ENCODE results near the gene MFAP5.
"Not testable (repeated sequence)": the region's sequence is repeated elsewhere in the genome, so short reads cannot be mapped to it uniquely, and the experiment has no call there.

MFAP5 gene

DNA sequence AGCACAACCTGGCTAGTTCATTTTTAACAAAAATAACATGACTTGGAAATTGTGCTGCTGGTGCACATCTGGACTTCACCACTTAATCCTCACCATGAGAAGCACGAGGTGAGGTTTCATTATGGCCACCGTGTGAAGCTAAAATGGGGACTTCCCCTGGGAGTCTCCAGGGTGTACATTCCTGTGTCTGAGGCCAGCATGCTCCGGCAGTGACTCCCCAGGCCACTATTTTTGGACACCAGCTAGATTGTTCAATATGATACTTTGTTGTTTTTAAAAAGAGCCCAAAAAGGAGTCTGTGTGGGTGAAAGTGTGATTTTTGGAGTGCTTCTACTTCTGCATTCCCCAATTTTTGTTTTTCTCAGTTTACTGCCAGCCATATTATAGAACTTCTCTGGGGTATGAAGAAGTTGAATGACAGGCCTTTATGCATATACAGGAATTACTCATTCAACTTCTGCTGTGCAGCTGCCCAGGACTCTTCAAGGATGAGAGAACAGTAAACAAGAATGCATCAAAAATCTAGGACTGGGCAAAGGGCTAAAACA is 33.1 kb downstream of the MFAP5 start:
- peak; percentile 77 for DNase-seq (ENCODE audit: low read depth)

DNA sequence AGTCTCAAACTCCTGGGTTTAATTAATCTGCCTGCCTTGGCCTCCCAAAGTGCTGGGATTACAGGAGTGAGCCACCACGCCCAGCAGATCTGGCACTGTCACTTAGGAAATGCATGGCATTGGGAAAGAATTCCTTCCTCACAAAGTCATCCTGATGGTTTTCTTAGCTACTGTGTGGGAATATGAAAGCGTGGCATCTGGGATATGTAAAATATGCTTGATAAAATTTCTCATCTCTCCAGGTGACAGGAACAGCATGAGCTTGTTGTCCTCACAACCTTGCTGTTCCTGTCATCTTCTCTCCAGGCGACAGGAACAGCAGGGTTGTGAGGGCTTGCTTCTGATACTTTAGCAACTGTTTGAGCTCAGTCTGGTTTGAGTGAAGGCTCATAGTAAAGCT is 33.9 kb downstream of the MFAP5 start:
- peak; percentile 55 for DNase-seq (ENCODE audit: low read depth)

DNA sequence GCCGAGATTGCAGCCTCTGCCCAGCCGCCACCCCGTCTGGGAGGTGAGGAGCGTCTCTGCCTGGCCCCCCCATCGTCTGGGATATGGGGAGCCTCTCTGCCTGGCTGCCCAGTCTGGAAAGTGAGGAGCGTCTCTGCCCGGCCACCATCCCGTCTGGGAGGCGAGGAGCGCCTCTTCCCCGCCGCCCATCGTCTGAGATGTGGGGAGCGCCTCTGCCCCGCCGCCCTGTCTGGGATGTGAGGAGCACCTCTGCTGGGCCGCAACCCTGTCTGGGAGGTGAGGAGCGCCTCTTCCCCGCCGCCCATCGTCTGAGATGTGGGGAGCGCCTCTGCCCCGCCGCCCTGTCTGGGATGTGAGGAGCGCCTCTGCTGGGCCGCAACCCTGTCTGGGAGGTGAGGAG is 37.9 kb downstream of the MFAP5 start:
- DNase-seq (ENCODE audit: low read depth) = not testable (repeated sequence)

DNA sequence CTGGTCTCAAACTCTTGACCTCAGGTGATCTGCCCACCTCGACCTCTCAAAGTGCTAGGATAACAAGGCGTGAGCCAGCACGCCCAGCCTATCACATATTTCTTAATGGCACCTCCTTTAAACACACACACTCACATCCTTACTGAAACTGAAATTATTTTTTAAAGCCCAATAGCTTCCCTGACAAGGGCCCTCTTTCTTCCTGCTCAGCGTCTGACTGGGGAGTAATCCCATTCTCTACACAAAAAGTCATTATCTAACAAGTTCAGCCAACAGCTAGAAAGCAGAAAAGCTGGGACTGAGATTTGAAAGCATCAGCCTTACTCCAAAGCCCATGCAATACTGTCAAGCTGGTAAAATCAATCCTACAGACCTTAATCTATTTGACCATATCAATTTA is 40.0 kb downstream of the MFAP5 start:
- no peak for DNase-seq (ENCODE audit: low read depth)

DNA sequence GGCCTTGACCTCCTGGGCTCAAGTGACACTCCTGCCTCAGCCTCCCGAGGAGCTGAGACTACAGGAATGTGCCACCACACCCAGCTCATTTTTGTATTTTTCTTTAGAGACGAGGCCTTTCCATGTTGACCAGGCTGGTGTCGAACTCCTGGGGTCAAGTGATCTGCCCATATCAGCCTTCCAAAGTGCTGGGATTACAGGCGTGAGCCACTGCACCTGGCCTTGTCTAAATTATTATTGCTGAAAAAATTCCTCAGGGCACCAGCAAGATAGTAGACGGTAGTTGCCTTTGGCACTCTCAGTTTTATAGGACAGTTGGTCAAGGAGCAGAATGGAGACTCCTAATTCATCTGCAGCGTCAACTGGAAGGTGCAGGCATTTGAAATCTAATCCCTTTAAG is 47.4 kb downstream of the MFAP5 start:
- no peak for DNase-seq (ENCODE audit: low read depth)

DNA sequence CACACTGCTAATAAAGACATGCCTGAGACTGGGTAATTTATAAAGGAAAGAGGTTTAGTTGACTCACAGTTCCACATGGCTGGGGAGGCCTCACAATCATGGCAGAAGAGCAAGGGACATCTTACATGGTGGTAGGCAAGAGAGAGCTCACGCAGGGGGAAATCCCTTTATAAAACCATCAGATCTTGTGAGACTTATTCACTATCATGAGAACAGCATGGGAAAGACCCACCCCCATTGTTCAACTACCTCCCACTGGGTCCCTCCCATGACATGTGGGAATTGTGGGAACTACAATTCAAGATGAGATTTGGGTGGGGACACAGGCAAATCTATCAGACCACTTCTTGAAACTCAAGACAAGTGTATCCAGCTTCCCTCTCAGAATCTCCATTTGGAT is 48.7 kb downstream of the MFAP5 start:
- not testable (repeated sequence) for DNase-seq (ENCODE audit: low read depth)

DNA sequence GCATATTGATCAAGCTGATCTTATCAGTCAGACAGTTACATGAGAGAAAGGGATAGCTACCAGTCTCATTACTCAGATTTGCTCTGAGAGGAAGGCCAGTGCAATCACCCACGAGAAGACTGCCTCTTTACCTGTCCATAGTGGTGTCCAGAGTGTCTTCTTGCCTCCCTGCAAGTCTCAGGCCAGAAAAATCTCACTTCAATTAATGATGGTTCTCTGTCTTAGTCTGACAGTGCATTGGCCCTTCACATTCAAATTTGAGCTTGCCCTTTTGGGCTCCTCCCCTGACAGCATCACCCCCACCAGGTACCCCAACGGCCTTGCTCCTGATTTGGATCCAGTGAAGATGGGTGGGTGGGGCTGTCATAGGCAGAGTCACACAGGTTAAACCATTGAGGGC is 50.0 kb downstream of the MFAP5 start, which contains the start of gene AICDA:
Gene AICDA, minus strand, starts transcription at position 231 of the 400 bp plus-strand sequence. Its CDS starts 92 bp downstream, at position 139.
- DNase-seq (ENCODE audit: low read depth) = no peak

DNA sequence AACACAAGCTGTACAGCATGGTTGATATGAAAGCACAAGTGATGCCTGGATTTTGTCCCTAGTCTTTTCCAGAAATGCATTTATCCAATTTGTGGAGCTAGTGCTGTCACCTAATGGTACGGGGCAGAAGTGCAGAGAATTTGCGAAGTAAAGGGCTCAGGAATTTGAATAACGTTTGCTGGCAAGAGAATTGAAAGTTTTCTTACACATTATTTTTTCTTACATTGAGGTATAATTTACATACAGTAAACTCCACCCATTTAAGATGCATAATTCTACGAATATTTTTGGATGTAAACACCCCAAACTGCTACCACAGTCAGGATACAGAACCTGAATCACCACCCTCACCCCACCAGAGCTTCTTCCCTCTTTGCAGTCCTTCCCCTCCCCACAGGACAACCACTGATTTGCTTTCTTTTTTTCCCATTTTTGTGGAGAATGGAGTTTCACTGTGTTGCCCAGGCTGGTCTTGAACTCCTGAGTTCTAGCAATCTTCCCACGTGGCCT is 53.5 kb downstream of the MFAP5 start:
- DNase-seq (ENCODE audit: low read depth) = peak; percentile 49

DNA sequence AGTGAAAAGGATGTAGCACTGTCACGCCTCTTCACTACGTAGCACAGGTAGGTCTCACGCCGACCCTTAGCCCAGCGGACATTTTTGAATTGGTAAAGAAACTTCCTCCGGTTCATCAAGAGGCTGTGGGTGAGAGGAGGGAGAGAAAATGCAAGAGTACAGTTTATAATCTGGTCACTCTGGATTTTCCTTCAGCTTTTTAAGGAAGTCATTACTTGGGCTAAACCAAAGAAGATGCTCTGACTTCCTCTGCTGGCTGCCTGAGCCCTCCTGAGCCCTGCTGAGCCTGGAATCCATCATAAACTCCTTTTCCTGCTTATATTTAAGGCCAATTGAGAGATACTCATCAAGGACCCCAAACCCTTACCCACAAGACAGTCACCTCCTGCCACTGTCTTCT is 55.7 kb downstream of the MFAP5 start:
- DNase-seq (ENCODE audit: low read depth) = no peak

DNA sequence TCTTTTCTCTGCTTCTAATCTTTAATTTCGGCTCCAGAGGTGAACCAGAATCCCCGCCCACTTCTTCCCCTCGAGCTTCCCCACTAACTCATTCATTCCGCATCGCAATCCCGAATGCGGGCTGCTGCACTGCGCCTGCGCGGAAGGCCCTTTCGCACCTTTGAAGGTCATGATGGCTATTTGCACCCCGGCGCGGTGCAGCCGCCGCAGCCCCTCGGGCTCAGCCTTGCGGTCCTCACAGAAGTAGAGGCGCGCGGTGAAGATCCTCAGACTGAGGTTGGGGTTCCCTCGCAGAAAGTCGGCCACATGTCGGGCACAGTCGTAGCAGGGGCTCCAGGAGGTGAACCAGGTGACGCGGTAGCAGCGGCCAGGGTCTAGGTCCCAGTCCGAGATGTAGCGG is 57.6 kb downstream of the MFAP5 start:
- DNase-seq (ENCODE audit: low read depth) = no peak

DNA sequence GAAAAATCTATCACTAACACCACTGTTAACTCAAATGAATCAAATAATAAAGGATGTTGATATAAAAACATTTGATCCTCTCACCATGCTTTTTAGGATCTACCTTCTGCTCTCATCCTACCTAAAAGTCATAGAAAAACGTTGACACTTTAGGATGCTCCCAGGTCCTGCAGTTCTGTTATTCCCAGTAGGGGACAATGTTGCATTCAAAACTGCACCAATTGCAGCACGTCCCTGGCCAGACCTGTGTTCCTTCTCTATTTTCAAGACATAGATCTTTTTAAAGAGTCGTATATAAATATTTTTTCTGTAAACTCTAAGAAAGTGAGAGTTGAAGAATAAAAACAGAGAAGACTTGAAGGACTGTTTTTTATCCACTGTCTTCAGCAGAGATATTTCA is 58.8 kb downstream of the MFAP5 start:
- peak; percentile 3 for DNase-seq (ENCODE audit: low read depth)

DNA sequence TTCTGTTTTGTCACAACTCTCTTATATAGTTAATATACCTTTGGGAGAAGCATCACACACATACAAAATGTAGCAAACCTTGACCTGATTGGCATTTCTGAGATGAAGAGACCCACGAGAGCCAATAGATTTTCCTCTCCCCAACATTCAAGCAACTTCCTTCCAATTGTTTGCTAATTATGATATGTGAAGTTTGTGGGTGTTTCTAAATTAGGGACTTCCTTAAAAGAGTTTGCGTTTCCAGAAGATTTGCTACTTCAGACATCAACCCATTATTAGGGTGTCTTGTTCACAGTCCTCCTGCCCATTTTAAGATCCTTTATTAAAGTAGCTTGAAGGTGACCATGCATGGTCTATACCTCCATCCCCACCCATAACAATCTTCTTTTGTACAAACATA is 59.3 kb downstream of the MFAP5 start:
- DNase-seq (ENCODE audit: low read depth) = no peak

DNA sequence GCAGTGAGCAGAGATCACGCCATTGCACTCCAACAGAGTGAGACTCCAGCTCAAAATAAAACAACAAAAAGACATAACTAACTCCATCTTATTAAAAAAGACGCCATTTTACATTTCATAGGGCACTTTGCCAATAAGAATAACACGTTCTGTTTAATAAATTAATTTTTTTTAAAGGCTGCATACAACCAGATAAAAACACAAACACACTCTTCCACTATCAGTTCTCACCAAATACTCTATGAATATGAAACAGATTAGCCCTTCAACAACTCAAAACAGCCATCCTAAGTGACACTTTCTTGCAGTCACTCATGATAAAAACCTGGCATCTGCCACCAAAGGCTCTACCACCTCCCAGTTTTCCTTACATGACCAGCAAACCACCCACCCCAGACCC is 66.1 kb downstream of the MFAP5 start:
- no peak for DNase-seq (ENCODE audit: low read depth)
